Heart left ventricle (tissue), 13 donors: ENCODE data around the gene MAP2K5.

ENCODE experiments used
- CTCF ChIP-seq, 12 donors: fragments of 200-600 bp; sonication (generic) in 4 of 12; IDR thresholded peaks; one replicate each; pipeline versions ENCODE4 v1.5.0 to v1.8.0; 2018 to 2022; ENCODE audit warnings: antibody characterized with exemption in 12 of 12, mild to moderate bottlenecking in 5 of 12
- POLR2A ChIP-seq, 2 donors: fragments of 450-650 bp; IDR thresholded peaks; one replicate each; pipeline ENCODE4 v1.6.1; 2017; ENCODE audit warnings: antibody characterized with exemption in 2 of 2, mild to moderate bottlenecking in 2 of 2, moderate library complexity in 2 of 2
- donor health status: ischemic (EF 13 %, LVEDD 7.1; RV severe dilation, severe dysfunction).
- donor health status: DM: no; HTN: yes; CAD: no.
- donor health status: DM: no; HTN: no; CAD: no.
- donor health status: ischemic (EF 25% LVEDD 6.9; RV normal size, moderate dysfunction).
- donor health status: ischemic (EF 25% LVEDD 5.7; RV mildly dilated, moderate dysfunction).
- donor health status: ischemic (EF 35%, LVEDD 5.7; RV mildly dilated, moderate dysfunction).
- donor health status: nonischemic (EF 11% LVEDD 7.7; RV severe dilation, severe dysfunction).
- donor health status: DM: yes; HTN: yes; CAD: no.
- donor health status: PGD.
- donor health status: ischemic (EF 29% LVEDD 5.4; RV normal size, mild dysfunction).
- donor health status: nonischemic (EF 23%, LVEDD 6.1; RV moderate dilation, normal function).

- TF ChIP-seq POLR2A (IDR thresholded peaks at IDR 0.05) (no peak), CTCF (IDR thresholded peaks at IDR 0.05) (no peak)
These were observed 830 bp downstream of the MAP2K5 start for GRCh38 chr15:67543348-67543718.
